ENCODE results near the gene SLC26A4. TPM values are rescaled to one million over a fixed set of nuclear protein-coding genes. Genes with fewer than 3 reads are reported as not detected.
A peak's percentile ranks its signal among the peaks of the same experiment; 100 is the strongest.

Gene SLC26A4
- total and polyA plus RNA-seq, 9 of the 15 experiments (the other 6 are each of a cell fraction or from before 2014, with no cell fraction given): 0.09 to 1.2 (median 0.33) TPM

DNA sequence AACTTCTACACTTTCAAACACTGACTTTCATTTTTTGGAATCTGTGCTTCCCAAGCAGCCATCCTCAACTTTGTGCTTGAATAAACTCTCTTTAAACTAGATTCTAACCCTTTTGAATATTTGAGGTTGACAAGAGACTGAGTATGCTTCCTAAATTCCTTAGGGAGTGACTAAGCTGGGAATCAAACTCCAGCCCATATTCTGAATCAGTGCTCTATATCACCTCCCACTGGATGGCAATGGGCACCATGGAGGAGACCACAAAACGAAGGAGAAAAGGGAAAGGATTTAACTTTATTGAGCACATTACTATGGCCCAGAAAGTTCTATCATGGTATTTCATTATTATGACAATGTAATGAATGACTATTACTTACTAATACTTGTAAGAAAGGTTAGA lies 17.2 kb upstream of the SLC26A4 start (continued):
- TF ChIP-seq, protein P1, sequence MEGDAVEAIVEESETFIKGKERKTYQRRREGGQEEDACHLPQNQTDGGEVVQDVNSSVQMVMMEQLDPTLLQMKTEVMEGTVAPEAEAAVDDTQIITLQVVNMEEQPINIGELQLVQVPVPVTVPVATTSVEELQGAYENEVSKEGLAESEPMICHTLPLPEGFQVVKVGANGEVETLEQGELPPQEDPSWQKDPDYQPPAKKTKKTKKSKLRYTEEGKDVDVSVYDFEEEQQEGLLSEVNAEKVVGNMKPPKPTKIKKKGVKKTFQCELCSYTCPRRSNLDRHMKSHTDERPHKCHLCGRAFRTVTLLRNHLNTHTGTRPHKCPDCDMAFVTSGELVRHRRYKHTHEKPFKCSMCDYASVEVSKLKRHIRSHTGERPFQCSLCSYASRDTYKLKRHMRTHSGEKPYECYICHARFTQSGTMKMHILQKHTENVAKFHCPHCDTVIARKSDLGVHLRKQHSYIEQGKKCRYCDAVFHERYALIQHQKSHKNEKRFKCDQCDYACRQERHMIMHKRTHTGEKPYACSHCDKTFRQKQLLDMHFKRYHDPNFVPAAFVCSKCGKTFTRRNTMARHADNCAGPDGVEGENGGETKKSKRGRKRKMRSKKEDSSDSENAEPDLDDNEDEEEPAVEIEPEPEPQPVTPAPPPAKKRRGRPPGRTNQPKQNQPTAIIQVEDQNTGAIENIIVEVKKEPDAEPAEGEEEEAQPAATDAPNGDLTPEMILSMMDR (IDR thresholded peaks at IDR 0.05 in 2 of 3, conservative IDR thresholded peaks at IDR 0.05 in 1 of 3; ENCODE audit: insufficient read depth in 2 of 3, low read depth in 1 of 3, low read length in 3 of 3): peak in 1 of 3 experiments; percentile 25; a peak in 1 of 6 replicates
- TF ChIP-seq CBFB (CRISPR knock-in tag; IDR thresholded peaks at IDR 0.05) (no peak), NCOR1 (IDR thresholded peaks at IDR 0.05) (no peak)

DNA sequence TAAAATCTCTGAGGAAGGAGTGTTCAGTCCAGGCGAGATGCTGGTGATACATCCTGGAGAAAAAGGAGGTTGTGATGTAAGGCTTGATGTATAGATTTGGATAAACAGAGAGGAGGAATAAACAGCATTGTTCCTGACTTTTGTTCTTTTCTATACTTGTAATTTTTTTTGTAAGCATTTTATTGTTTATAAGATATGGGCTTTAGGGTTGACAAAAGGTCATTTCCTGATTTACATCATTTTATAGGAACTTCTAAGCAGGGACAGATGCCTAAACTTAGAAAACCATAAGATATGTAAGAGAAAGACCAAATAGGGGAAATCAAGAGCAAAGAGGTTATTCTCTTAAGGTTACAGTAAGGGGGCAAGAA lies 16.7 kb upstream of the SLC26A4 start:
- Histone ChIP-seq H4K20me1 (replicated peaks; ENCODE audit: control insufficient read depth, insufficient read depth, low read length) (no peaks in the 10 kb centered on the region), H3K9me1 (ENCODE audit: control insufficient read depth, insufficient read depth, low read length) (no peaks in the 10 kb centered on the region), H3K4me1 (replicated peaks in 1 of 2; ENCODE audit: control insufficient read depth in 2 of 2, insufficient read depth in 2 of 2, low read length in 2 of 2) (no peaks in the 10 kb centered on the region), H3K27ac (ENCODE audit: extremely low read depth, low read depth, low read length) (no peak overlapping the region), H3K9ac (ENCODE audit: insufficient read depth in 1 of 2, low read depth in 2 of 2, low read length in 2 of 2) (no peak overlapping the region), H3K9me3 (replicated peaks; ENCODE audit: control insufficient read depth, insufficient read depth, low read depth, low read length) (no peaks in the 10 kb centered on the region), H3K27me3 (ENCODE audit: control insufficient read depth in 2 of 2, insufficient read depth in 2 of 2, low read length in 2 of 2) (peaks cover 4 to 6% of the 10 kb centered on the region in 2 experiments; a peak in 2 of 5 replicates), H3K4me2 (ENCODE audit: insufficient read depth, low read length) (no peak overlapping the region), H3K4me3 (no peak overlapping the region), H3K79me2 (ENCODE audit: control insufficient read depth, insufficient read depth, low read length) (no peaks in the 10 kb centered on the region), H2AFZ (ENCODE audit: low read depth, low read length) (no peak overlapping the region), H3K36me3 (ENCODE audit: control insufficient read depth, insufficient read depth, low read length) (no peaks in the 10 kb centered on the region)
- POLR2A ChIA-PET: interaction anchor here (1.1 to 1.7 kb wide), 2 partner anchors 9 to 12 kb away, joined by 4 to 8 read pairs; no protein-coding TSS in a partner anchor
- no TSS peak for BruUV-seq (replicated peaks)
- in situ Hi-C loops (cut with MboI) (no loop called here), intact Hi-C loops (cut with micrococcal nuclease) (loop anchor here (5.0 kb wide), 1 partner anchor 78 kb away; no protein-coding TSS in a partner anchor)
- no peak for FAIRE-seq
- CTCF ChIA-PET (ENCODE audit: low intra/inter-chr PET ratio): no interaction called here
- 17% methylated on average over 1 of the region's 1 CpG for WGBS (ENCODE audit: insufficient coverage, low coverage, missing lambda C conversion rate)
- no peak for ATAC-seq
- no peak for DNase-seq (ENCODE audit: extremely low read depth in 1 of 4, low spot score in 3 of 4)
- TF ChIP-seq NFE2L1 (tag; IDR thresholded peaks at IDR 0.05; ENCODE audit: borderline replicate concordance, low read depth) (no peak), SMAD1 (IDR thresholded peaks at IDR 0.05; ENCODE audit: low read depth, low read length, partially characterized antibody) (no peak), ZNF146 (CRISPR knock-in tag; IDR thresholded peaks at IDR 0.05; ENCODE audit: unreplicated experiment) (no peak), HDAC3 (IDR thresholded peaks at IDR 0.05; ENCODE audit: borderline replicate concordance, partially characterized antibody) (no peak), PHF20 (IDR thresholded peaks at IDR 0.05; ENCODE audit: partially characterized antibody) (no peak), SMARCA5 (IDR thresholded peaks at IDR 0.05) (no peak), PRMT5 (CRISPR knock-in tag; IDR thresholded peaks at IDR 0.05) (no peak), FOXK2 (conservative IDR thresholded peaks at IDR 0.05 in 1 of 2, IDR thresholded peaks at IDR 0.05 in 1 of 2; ENCODE audit: low read depth in 2 of 2) (no peak), PRPF4 (IDR thresholded peaks at IDR 0.05; ENCODE audit: insufficient read depth, low read depth, low read length, poor library complexity, severe bottlenecking) (no peak), HMG20B (CRISPR knock-in tag; IDR thresholded peaks at IDR 0.05) (no peak), MCM5 (IDR thresholded peaks at IDR 0.05; ENCODE audit: low read depth) (no peak), GTF2E2 (tag; IDR thresholded peaks at IDR 0.05) (no peak)
- TF ChIP-seq, protein P2, sequence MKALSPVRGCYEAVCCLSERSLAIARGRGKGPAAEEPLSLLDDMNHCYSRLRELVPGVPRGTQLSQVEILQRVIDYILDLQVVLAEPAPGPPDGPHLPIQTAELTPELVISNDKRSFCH (CRISPR knock-in tag; IDR thresholded peaks at IDR 0.05): no peak
- TF ChIP-seq, protein P2 (tag; IDR thresholded peaks at IDR 0.05): no peak
